Stimulated activated CD4-positive, alpha-beta T cell treated with anti-CD3 and anti-CD28 coated beads, Interleukin-4, amount 100 ng/mL, for 1 hour (primary cell): Measurements from ENCODE around the gene LPAR4.
"Not testable (repeated sequence)": the region's sequence is repeated elsewhere in the genome, so short reads cannot be mapped to it uniquely, and the experiment has no call there.

ENCODE experiments used
- DNase-seq: peaks from one replicate; pipeline ENCODE4 v3.0.0-alpha.2; 2020

LPAR4 gene

GRCh38 chrX:78747489-78747888 is at the start of gene LPAR4:
LPAR4 (plus strand) TSS chrX:78747720; CDS start chrX:78754870, 7,150 bp downstream.
- no peak for DNase-seq

GRCh38 chrX:78706071-78706470 is 41.4 kb upstream of the LPAR4 start:
- no peak for DNase-seq

- DNase-seq: no peak
Observed at GRCh38 chrX:78708262-78708661, 39.3 kb upstream of the LPAR4 start.

GRCh38 chrX:78708816-78709215 is 38.7 kb upstream of the LPAR4 start:
- DNase-seq: no peak

- DNase-seq: no peak
Observed at GRCh38 chrX:78710171-78710570, 37.3 kb upstream of the LPAR4 start.

GRCh38 chrX:78712336-78712735 is 35.2 kb upstream of the LPAR4 start:
- DNase-seq: no peak

- DNase-seq: no peak
Observed at GRCh38 chrX:78725287-78725686, 22.2 kb upstream of the LPAR4 start.

GRCh38 chrX:78746496-78746895 is 1.0 kb upstream of the LPAR4 start:
- DNase-seq: no peak

GRCh38 chrX:78747971-78748370 is 451 bp downstream of the LPAR4 start:
- no peak for DNase-seq

GRCh38 chrX:78748846-78749245 is 1.3 kb downstream of the LPAR4 start:
- DNase-seq: no peak

- DNase-seq: no peak
Observed at GRCh38 chrX:78753571-78753970, 6.1 kb downstream of the LPAR4 start.

GRCh38 chrX:78754917-78755316 is 7.4 kb downstream of the LPAR4 start:
- no peak for DNase-seq

- DNase-seq: no peak
Observed at GRCh38 chrX:78759081-78759480, 11.6 kb downstream of the LPAR4 start.

GRCh38 chrX:78769101-78769755 is 21.7 kb downstream of the LPAR4 start:
- no peak for DNase-seq

GRCh38 chrX:78769946-78770345 is 22.4 kb downstream of the LPAR4 start:
- DNase-seq: no peak

GRCh38 chrX:78796916-78797315 is 49.4 kb downstream of the LPAR4 start:
- DNase-seq: no peak

- DNase-seq: no peak
Observed at GRCh38 chrX:78800114-78800513, 52.6 kb downstream of the LPAR4 start.

- no peak for DNase-seq
Observed at GRCh38 chrX:78800694-78801093, 53.2 kb downstream of the LPAR4 start.

- DNase-seq: no peak
Observed at GRCh38 chrX:78801522-78801921, 54.0 kb downstream of the LPAR4 start.

- not testable (repeated sequence) for DNase-seq
Observed at GRCh38 chrX:78802526-78802925, 55.0 kb downstream of the LPAR4 start.
